ENCODE data around the gene YPEL2.

- TF ChIP-seq MAFK (conservative IDR thresholded peaks at IDR 0.05 in 1 of 2, IDR thresholded peaks at IDR 0.05 in 1 of 2; ENCODE audit: low read length in 2 of 2) (no peak), ZNF619 (CRISPR knock-in tag; IDR thresholded peaks at IDR 0.05) (no peak), TAF1 (CRISPR knock-in tag; IDR thresholded peaks at IDR 0.05) (no peak), CTCF (CRISPR knock-in tag; IDR thresholded peaks at IDR 0.05) (no peak), E2F2 (CRISPR knock-in tag; IDR thresholded peaks at IDR 0.05; ENCODE audit: borderline replicate concordance) (no peak), PCBP2 (optimal IDR thresholded peaks at IDR 0.05; ENCODE audit: low read depth, low read length, poor library complexity, severe bottlenecking) (no peak), FUBP1 (CRISPR knock-in tag; IDR thresholded peaks at IDR 0.05; ENCODE audit: borderline replicate concordance) (no peak), ADNP (CRISPR knock-in tag; IDR thresholded peaks at IDR 0.05) (no peak)
Measured at GRCh38 chr17:59401725-59402124, 70.3 kb downstream of the YPEL2 start.
